H9 (cell line): Measurements from ENCODE around the gene PNLIP. TPM values are rescaled to one million over a fixed set of nuclear protein-coding genes. Genes with fewer than 3 reads are reported as not detected.

Experiments used
- DNase-seq: peaks from one replicate; pipeline ENCODE4 v3.0.0-alpha.2; 2017
- H2AFZ ChIP-seq: one replicate; pipeline ENCODE4 v1.6.1; 2013; ENCODE audit warnings: mild to moderate bottlenecking, low read length, control low read depth, moderate library complexity
- H2AK5ac ChIP-seq: 2 replicates; pipeline ENCODE4 v1.6.1; 2013; ENCODE audit warnings: low read length, control low read depth, mixed read lengths; ENCODE audit not compliant: insufficient read length
- H2BK120ac ChIP-seq: one replicate; pipeline ENCODE4 v1.6.1; 2013; ENCODE audit warnings: low read depth, mild to moderate bottlenecking, low read length, control low read depth, inconsistent platforms; ENCODE audit not compliant: poor library complexity, severe bottlenecking
- H2BK12ac ChIP-seq: 2 replicates; pipeline ENCODE4 v1.6.1; 2013; ENCODE audit warnings: low read length, control low read depth, mixed read lengths, low read depth; ENCODE audit not compliant: insufficient read length
- H2BK15ac ChIP-seq: 2 replicates; pipeline ENCODE4 v1.6.1; 2013; ENCODE audit warnings: low read depth, low read length, control low read depth
- H2BK20ac ChIP-seq: one replicate; pipeline ENCODE4 v1.6.1; 2013; ENCODE audit warnings: low read depth, mild to moderate bottlenecking, low read length, control low read depth, inconsistent platforms; ENCODE audit not compliant: poor library complexity, severe bottlenecking
- H2BK5ac ChIP-seq: 2 replicates; pipeline ENCODE4 v1.6.1; 2013; ENCODE audit warnings: low read length, control low read depth, mixed read lengths; ENCODE audit not compliant: insufficient read length
- H3K14ac ChIP-seq: 2 replicates; pipeline ENCODE4 v1.6.1; 2013; ENCODE audit warnings: low read length, control low read depth; ENCODE audit not compliant: insufficient read depth
- H3K18ac ChIP-seq: 2 replicates; pipeline ENCODE4 v1.6.1; 2013; ENCODE audit warnings: low read depth, mild to moderate bottlenecking, mixed read lengths, low read length, control low read depth; ENCODE audit not compliant: insufficient read length
- H3K23ac ChIP-seq: 2 replicates; pipeline ENCODE4 v1.6.1; 2013; ENCODE audit warnings: low read length, control low read depth, mixed read lengths, low read depth; ENCODE audit not compliant: insufficient read length
- H3K23me2 ChIP-seq: 2 replicates; pipeline ENCODE4 v1.6.1; 2013; ENCODE audit warnings: low read depth, mild to moderate bottlenecking, mixed read lengths, low read length, control low read depth; ENCODE audit not compliant: insufficient read length, poor library complexity, severe bottlenecking
- H3K27ac ChIP-seq: 2 replicates; pipeline ENCODE4 v1.5.1; 2013; ENCODE audit warnings: low read length, control low read depth, mixed read lengths, low read depth; ENCODE audit not compliant: insufficient read length
- H3K27me3 ChIP-seq: 2 replicates; pipeline ENCODE4 v1.6.1; 2013; ENCODE audit warnings: low read length, control low read depth, inconsistent platforms; ENCODE audit not compliant: insufficient read depth
- H3K4ac ChIP-seq: 2 replicates; pipeline ENCODE4 v1.6.1; 2013; ENCODE audit warnings: low read depth, mild to moderate bottlenecking, control low read depth, inconsistent platforms, low read length, moderate library complexity
- H3K4me1 ChIP-seq: 2 replicates; pipeline ENCODE4 v1.6.1; 2013; ENCODE audit warnings: low read length, control low read depth, inconsistent platforms; ENCODE audit not compliant: insufficient read depth
- H3K4me2 ChIP-seq: 2 replicates; pipeline ENCODE4 v1.6.1; 2013; ENCODE audit warnings: low read length, control low read depth, mixed read lengths; ENCODE audit not compliant: insufficient read length, insufficient read depth
- H3K56ac ChIP-seq: 2 replicates; pipeline ENCODE4 v1.6.1; 2013; ENCODE audit warnings: low read depth, mild to moderate bottlenecking, mixed read lengths, low read length, control low read depth; ENCODE audit not compliant: insufficient read length
- H3K79me1 ChIP-seq: 2 replicates; pipeline ENCODE4 v1.6.1; 2013; ENCODE audit warnings: low read depth, mild to moderate bottlenecking, moderate library complexity, low read length, control low read depth, inconsistent platforms; ENCODE audit not compliant: insufficient read depth, poor library complexity, severe bottlenecking
- H3K79me2 ChIP-seq: 2 replicates; pipeline ENCODE4 v1.6.1; 2013; ENCODE audit warnings: low read length, control low read depth, inconsistent platforms; ENCODE audit not compliant: insufficient read depth
- H3K9ac ChIP-seq: 2 replicates; pipeline ENCODE4 v1.6.1; 2013; ENCODE audit warnings: low read length, control low read depth, mixed read lengths; ENCODE audit not compliant: insufficient read length; ENCODE audit errors: extremely low read depth
- H3K9me3 ChIP-seq: one replicate; pipeline ENCODE4 v1.6.1; 2013; ENCODE audit warnings: low read depth, low read length, inconsistent platforms; ENCODE audit not compliant: control insufficient read depth
- H3T11ph ChIP-seq: one replicate; pipeline ENCODE4 v1.6.1; 2013; ENCODE audit warnings: mild to moderate bottlenecking, low read length, control low read depth, inconsistent platforms
- H4K20me1 ChIP-seq: one replicate; pipeline ENCODE4 v1.6.1; 2013; ENCODE audit not compliant: control insufficient read depth, insufficient read length, insufficient read depth
- H4K5ac ChIP-seq: 2 replicates; pipeline ENCODE4 v1.6.1; 2013; ENCODE audit warnings: low read depth, mild to moderate bottlenecking, mixed read lengths, low read length, control low read depth; ENCODE audit not compliant: insufficient read length
- H4K8ac ChIP-seq: replicated peaks from 2 replicates; pipeline ENCODE4 v1.6.1; 2013; ENCODE audit warnings: low read length, control low read depth, mixed read lengths, low read depth; ENCODE audit not compliant: insufficient read length
- H4K91ac ChIP-seq: 2 replicates; pipeline ENCODE4 v1.6.1; 2013; ENCODE audit warnings: low read depth, mild to moderate bottlenecking, moderate library complexity, mixed read lengths, low read length, control low read depth; ENCODE audit not compliant: insufficient read length
- H3K27ac Mint-ChIP-seq, 3 experiments: 2 replicates in 2 of 3; 3 replicates in 1 of 3; pipeline ENCODE4 v1.8.0; 2020 to 2021; ENCODE audit warnings: mixed read lengths in 3 of 3, mild to moderate bottlenecking in 1 of 3, moderate library complexity in 1 of 3
- H3K27me3 Mint-ChIP-seq: 2 replicates; pipeline ENCODE4 v1.8.0; 2021; ENCODE audit warnings: low read depth, mild to moderate bottlenecking, moderate library complexity, mixed read lengths
- H3K36me3 Mint-ChIP-seq, 3 experiments: 2 replicates in 2 of 3; 3 replicates in 1 of 3; pipeline ENCODE4 v1.8.0; 2020 to 2021; ENCODE audit warnings: low read depth in 3 of 3, mixed read lengths in 3 of 3; ENCODE audit not compliant: insufficient read depth in 1 of 3
- H3K4me1 Mint-ChIP-seq, 2 experiments: 2 replicates each; pipeline ENCODE4 v1.8.0; 2020; ENCODE audit warnings: mixed read lengths in 2 of 2
- H3K4me3 Mint-ChIP-seq, 2 experiments: 2 replicates in 1 of 2; 3 replicates in 1 of 2; pipeline ENCODE4 v1.8.0; 2020 to 2021; ENCODE audit warnings: mild to moderate bottlenecking in 2 of 2, mixed read lengths in 2 of 2, moderate library complexity in 1 of 2
- H3K9me3 Mint-ChIP-seq, 2 experiments: 2 replicates in 1 of 2; 3 replicates in 1 of 2; pipeline ENCODE4 v1.8.0; 2020; ENCODE audit warnings: mild to moderate bottlenecking in 2 of 2, mixed read lengths in 2 of 2, moderate library complexity in 1 of 2
- CTCF ChIP-seq: fragments of 200-600 bp; sonication (generic); conservative IDR thresholded peaks from 3 replicates; pipeline ENCODE4 v1.8.0; 2021; ENCODE audit warnings: antibody characterized with exemption, mild to moderate bottlenecking
- WGBS: extraction: QIAGEN DNeasy Blood & Tissue Kit; methylation state at CpG from one replicate; pipeline ENCODE4 v1.1.7; 2013; ENCODE audit warnings: missing lambda C conversion rate, low lambda C conversion rate, mixed read lengths; ENCODE audit not compliant: insufficient read length; ENCODE audit errors: extremely low coverage; 5-methylcytosine and 5-hydroxymethylcytosine counted together
- total RNA-seq: library from RNA; stranded (reverse); gene quantifications from 2 replicates; pipeline ENCODE4 v1.2.1, GENCODE V29; 2021

The PNLIP gene
- total RNA-seq, 1 experiment from 2014 or later = not detected

GRCh38 chr10:116607336-116607735 is 61.6 kb downstream of the PNLIP start:
- no peak overlapping the region for H2BK5ac ChIP-seq
- H3K79me2 ChIP-seq = no peaks in the 10 kb centered on the region
- no peak overlapping the region for H4K8ac ChIP-seq
- no peak overlapping the region for H2BK15ac ChIP-seq
- no peaks in the 10 kb centered on the region for H3K36me3 Mint-ChIP-seq
- no peak overlapping the region for H4K5ac ChIP-seq
- no peak overlapping the region for H3K4me3 Mint-ChIP-seq
- H3K4me1 Mint-ChIP-seq = peaks cover 0 to 5% of the 10 kb centered on the region in 2 experiments; a peak in 1 of 4 replicates
- no peak overlapping the region for H2BK12ac ChIP-seq
- 0 out of 5 replicates have a peak, but pooled peaks cover 0 to 3% of the 10 kb centered on the region in 2 experiments for H3K9me3 Mint-ChIP-seq
- no peaks in the 10 kb centered on the region for H3K27me3 ChIP-seq
- H3T11ph ChIP-seq = no peak overlapping the region
- H3K4me2 ChIP-seq = no peak overlapping the region
- H3K27ac Mint-ChIP-seq = no peak overlapping the region
- H3K27ac ChIP-seq = no peak overlapping the region
- peaks cover 26% of the 10 kb centered on the region for H3K27me3 Mint-ChIP-seq
- H3K14ac ChIP-seq = no peak overlapping the region
- no peak overlapping the region for H3K9ac ChIP-seq
- no peak for DNase-seq
- H3K18ac ChIP-seq = no peak overlapping the region
- TF ChIP-seq CTCF = no peak
- WGBS = no CpG with 5 or more reads among the region's 6 CpGs
- no peak overlapping the region for H2AFZ ChIP-seq
- no peaks in the 10 kb centered on the region for H3K23me2 ChIP-seq
- no peak overlapping the region for H3K56ac ChIP-seq
- H3K4me1 ChIP-seq = no peaks in the 10 kb centered on the region
- H2AK5ac ChIP-seq = no peak overlapping the region
- no peak overlapping the region for H3K4ac ChIP-seq
- H2BK120ac ChIP-seq = no peak overlapping the region
- H3K9me3 ChIP-seq = no peaks in the 10 kb centered on the region
- no peaks in the 10 kb centered on the region for H3K79me1 ChIP-seq
- H2BK20ac ChIP-seq = no peak overlapping the region
- no peaks in the 10 kb centered on the region for H4K20me1 ChIP-seq
- H3K23ac ChIP-seq = no peak overlapping the region
- H4K91ac ChIP-seq = no peak overlapping the region
